Spleen (tissue), 11 donors: ENCODE measurements around the gene ZNF653. TPM values are rescaled to one million over a fixed set of nuclear protein-coding genes. Genes with fewer than 3 reads are reported as not detected.
A peak's percentile ranks its signal among the peaks of the same experiment; 100 is the strongest.

Experiments used
- DNase-seq: peaks from one replicate; pipeline ENCODE4 v3.0.0-alpha.2; 2020
- H3K27ac ChIP-seq, 8 donors: fragments of 200-600 bp; sonication (generic) in 7 of 8; 1 replicate in 4 of 8; 2 replicates in 4 of 8; pipeline versions ENCODE4 v1.5.0 to v1.8.0; 2016 to 2021; ENCODE audit warnings: inconsistent platforms in 4 of 8, mild to moderate bottlenecking in 4 of 8, moderate library complexity in 1 of 8
- H3K27me3 ChIP-seq, 7 donors: fragments of 200-600 bp; sonication (generic) in 6 of 7; replicated peaks in 1 of 7; 1 replicate in 4 of 7; 2 replicates in 3 of 7; pipeline versions ENCODE4 v1.5.0 to v1.8.0; 2016 to 2021; ENCODE audit warnings: inconsistent platforms in 3 of 7, mild to moderate bottlenecking in 1 of 7
- H3K36me3 ChIP-seq, 6 donors: fragments of 200-600 bp; sonication (generic) in 5 of 6; 1 replicate in 4 of 6; 2 replicates in 2 of 6; pipeline versions ENCODE4 v1.5.0 to v1.8.0; 2016 to 2021; ENCODE audit warnings: inconsistent platforms in 2 of 6
- H3K4me1 ChIP-seq, 6 donors: fragments of 200-600 bp; sonication (generic) in 5 of 6; 1 replicate in 3 of 6; 2 replicates in 3 of 6; pipeline versions ENCODE4 v1.5.0 to v1.8.0; 2016 to 2021; ENCODE audit warnings: inconsistent platforms in 3 of 6
- H3K4me3 ChIP-seq, 8 donors: fragments of 200-600 bp; sonication (generic) in 7 of 8; 1 replicate in 4 of 8; 2 replicates in 4 of 8; pipeline versions ENCODE4 v1.5.0 to v1.8.0; 2016 to 2021; ENCODE audit warnings: inconsistent platforms in 4 of 8, mild to moderate bottlenecking in 4 of 8, moderate library complexity in 2 of 8
- H3K9me3 ChIP-seq, 8 donors: fragments of 200-600 bp; sonication (generic) in 7 of 8; 1 replicate in 4 of 8; 2 replicates in 4 of 8; pipeline versions ENCODE4 v1.5.0 to v1.8.0; 2016 to 2021; ENCODE audit warnings: inconsistent platforms in 4 of 8
- CTCF ChIP-seq, 11 experiments: fragments of 200-600 bp in 7 of 11; fragments of 450-650 bp in 4 of 11; sonication (generic) in 4 of 11; IDR thresholded peaks in 8 of 11; conservative IDR thresholded peaks in 3 of 11; 1 replicate in 7 of 11; 2 replicates in 4 of 11; pipeline versions ENCODE4 v1.4.0 to v1.8.0; 2016 to 2021; ENCODE audit warnings: antibody characterized with exemption in 11 of 11, inconsistent platforms in 4 of 11, mild to moderate bottlenecking in 1 of 11
- POLR2A ChIP-seq, 3 donors: fragments of 450-650 bp; IDR thresholded peaks; one replicate each; pipeline ENCODE4 v1.5.1; 2017; ENCODE audit warnings: antibody characterized with exemption in 3 of 3, mild to moderate bottlenecking in 1 of 3
- POLR2AphosphoS5 ChIP-seq, 3 donors: sonication (generic); formaldehyde crosslinking; IDR thresholded peaks; one replicate each; pipeline ENCODE4 v1.5.1; 2017; ENCODE audit warnings: antibody characterized with exemption in 3 of 3
- WGBS, 5 donors: extraction: QIAGEN DNeasy Blood & Tissue Kit in 3 of 5; methylation state at CpG; one replicate each; pipeline versions ENCODE4 v1.1.5 to v1.1.7; 2013 to 2018; 5-methylcytosine and 5-hydroxymethylcytosine counted together
- intact Hi-C: fragments of 100-400 bp; cut with DNase I; formaldehyde crosslinking; loops from one replicate; pipeline ENCODE4 v1.15.0; 2023; ENCODE audit warnings: low total_unique reads
- polyA plus RNA-seq, 3 donors: library from polyadenylated mRNA; stranded (reverse); fragments of 200-250 nt; gene quantifications; one replicate each; pipeline ENCODE4 v1.2.1, GENCODE V29; 2013
- total RNA-seq, 7 donors: library from RNA; depleted of rRNA in 3 of 7; stranded (reverse); fragments of >200 nt in 3 of 7; fragmentation: NEBNext Ultra II Directional in 4 of 7; extraction: Animal tissue kit (Norgen Biotek cat#: 25700) in 4 of 7; gene quantifications; one replicate each; pipeline versions ENCODE4 v1.1.0 to v1.2.1, GENCODE V29; 2016 to 2021
- donor health status: healthy with polysubstance abuse.
- donor health status: DM: no; HTN: no; CAD: no; lungs with moderate emphysema.
- donor health status: DM: no; HTN: no; CAD: no.
- donor health status: Bipolar disorder and iron deficiency.
- donor health status: healthy.
- donor health status: DM: no; HTN: no; CAD: no.
- donor health status: DM: yes; HTN: yes; CAD: no.

ZNF653 gene
- total and polyA plus RNA-seq, 10 donors, result 3.5 to 11.8 (median 8.9) TPM

GRCh38 chr19:11446652-11447301, 58.9 kb downstream of the ZNF653 start:
- Histone ChIP-seq H3K9me3 (no peaks in the 10 kb centered on the region), H3K27ac (peak overlapping the region in 1 of 8 donors; percentile 7), H3K27me3 (peaks cover 0 to 3% (median 0%) of the 10 kb centered on the region in 7 donors), H3K4me1 (peaks cover 0 to 18% (median 0%) of the 10 kb centered on the region in 6 donors), H3K36me3 (peaks cover 4 to 94% (median 90%) of the 10 kb centered on the region in 6 donors), H3K4me3 (no peak overlapping the region)
- TF ChIP-seq POLR2A (IDR thresholded peaks at IDR 0.05) (no peak), CTCF (IDR thresholded peaks at IDR 0.05 in 8 of 11, conservative IDR thresholded peaks at IDR 0.05 in 3 of 11) (peak; percentile 66 to 93 (median 88)), POLR2AphosphoS5 (IDR thresholded peaks at IDR 0.05) (peak; percentile 43 to 65 (median 56))
- peak; percentile 90 for DNase-seq
- intact Hi-C loops, result no loop called here
- 70 to 85% (median 72%) methylated on average over 19 to 23 of the region's 23 CpGs for WGBS, 5 donors

- DNase-seq, result no peak
- H3K36me3 ChIP-seq, result peaks cover 4 to 99% (median 96%) of the 10 kb centered on the region in 6 donors
- intact Hi-C loops, result no loop called here
- no peaks in the 10 kb centered on the region for H3K27me3 ChIP-seq
- no peak overlapping the region for H3K4me3 ChIP-seq
- TF ChIP-seq CTCF (IDR thresholded peaks at IDR 0.05 in 8 of 11, conservative IDR thresholded peaks at IDR 0.05 in 3 of 11) (no peak), POLR2AphosphoS5 (IDR thresholded peaks at IDR 0.05) (no peak), POLR2A (IDR thresholded peaks at IDR 0.05) (no peak)
- peaks cover 0 to 23% (median 0%) of the 10 kb centered on the region in 6 donors for H3K4me1 ChIP-seq
- no peaks in the 10 kb centered on the region for H3K9me3 ChIP-seq
- peak overlapping the region in 1 of 8 donors; percentile 7 for H3K27ac ChIP-seq
- WGBS, 5 donors, result 89 to 95% (median 91%) methylated on average over 10 to 14 of the region's 14 CpGs
These were observed 59.4 kb downstream of the ZNF653 start for GRCh38 chr19:11446271-11446651.

- H3K27me3 ChIP-seq, result no peaks in the 10 kb centered on the region
- H3K4me1 ChIP-seq, result peaks cover 0 to 30% (median 0%) of the 10 kb centered on the region in 6 donors
- no peak overlapping the region for H3K27ac ChIP-seq
- no peaks in the 10 kb centered on the region for H3K9me3 ChIP-seq
- no peak for TF ChIP-seq POLR2AphosphoS5 (IDR thresholded peaks at IDR 0.05)
- no peak for TF ChIP-seq POLR2A (IDR thresholded peaks at IDR 0.05)
- no peak for TF ChIP-seq CTCF (IDR thresholded peaks at IDR 0.05 in 8 of 11, conservative IDR thresholded peaks at IDR 0.05 in 3 of 11)
- H3K36me3 ChIP-seq, result peaks cover 4 to 100% (median 97%) of the 10 kb centered on the region in 6 donors
- WGBS, 5 donors, result 94 to 96% (median 95%) methylated on average over 8 to 13 of the region's 13 CpGs
- no peak overlapping the region for H3K4me3 ChIP-seq
- intact Hi-C loops, result no loop called here
- DNase-seq, result no peak
These were observed 60.5 kb downstream of the ZNF653 start for GRCh38 chr19:11445141-11445540.

GRCh38 chr19:11444059-11444458, 61.6 kb downstream of the ZNF653 start:
- Histone ChIP-seq H3K4me1 (peaks cover 0 to 30% (median 0%) of the 10 kb centered on the region in 6 donors), H3K27me3 (no peaks in the 10 kb centered on the region), H3K36me3 (peaks cover 4 to 100% (median 95%) of the 10 kb centered on the region in 6 donors), H3K4me3 (no peak overlapping the region), H3K27ac (no peak overlapping the region), H3K9me3 (no peaks in the 10 kb centered on the region)
- intact Hi-C loops, result no loop called here
- DNase-seq, result no peak
- 84 to 94% (median 88%) methylated on average over 5 of the region's 5 CpGs for WGBS, 5 donors
- TF ChIP-seq POLR2AphosphoS5 (IDR thresholded peaks at IDR 0.05) (no peak), POLR2A (IDR thresholded peaks at IDR 0.05) (no peak), CTCF (IDR thresholded peaks at IDR 0.05 in 8 of 11, conservative IDR thresholded peaks at IDR 0.05 in 3 of 11) (no peak)
